GM19023 (cell line): ENCODE measurements around the gene FBXW8.

ENCODE experiments used
- ATAC-seq: cut with Tn5 transposase; IDR thresholded peaks from one replicate; pipeline ENCODE4 v1.9.1; 2021; ENCODE audit warnings: mild to moderate bottlenecking, moderate library complexity; ENCODE audit not compliant: unreplicated experiment

FBXW8 gene

GRCh38 chr12:116885491-116885890 lies 25.3 kb upstream of the FBXW8 start:
- ATAC-seq, result no peak

DNA sequence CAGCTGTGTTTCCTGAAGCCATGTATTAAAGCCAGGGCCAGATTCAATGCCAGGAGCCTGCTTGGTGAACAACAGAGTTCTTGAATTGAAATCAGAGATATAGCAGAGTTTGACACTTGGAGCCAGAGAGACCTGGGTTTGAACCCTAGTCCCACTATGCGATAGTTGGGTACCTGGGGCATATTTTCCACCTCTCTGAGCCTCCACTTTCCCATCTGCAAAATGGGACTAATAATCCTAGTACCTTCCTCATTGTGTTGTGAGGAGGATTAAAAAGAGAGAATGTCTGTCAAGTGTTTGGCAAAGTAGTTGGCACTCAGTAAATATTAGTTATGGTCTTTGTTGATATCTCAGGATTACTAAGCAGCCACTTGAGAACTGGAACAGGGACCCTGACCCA lies 23.5 kb upstream of the FBXW8 start:
- no peak for ATAC-seq

GRCh38 chr12:116887897-116888296 lies 22.9 kb upstream of the FBXW8 start:
- no peak for ATAC-seq

DNA sequence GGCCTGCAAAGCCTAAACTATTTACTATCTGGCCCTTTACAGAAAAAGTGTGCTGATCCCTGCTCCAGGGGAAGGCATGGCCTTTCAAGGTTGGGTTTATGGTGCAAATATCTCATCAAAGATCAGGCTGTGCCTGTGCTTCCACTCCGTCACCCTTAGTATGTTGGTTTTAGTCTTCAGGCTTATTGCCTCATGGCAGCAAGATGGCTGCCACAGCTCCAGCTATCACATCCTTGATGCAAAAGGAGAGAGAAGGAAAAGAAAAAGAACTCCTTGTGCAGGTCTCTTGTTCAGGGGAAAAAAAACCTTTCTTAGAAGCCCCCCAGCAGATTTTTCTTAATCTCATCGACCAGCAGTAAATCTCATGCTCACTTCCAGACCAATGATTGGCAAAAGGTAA lies 20.4 kb upstream of the FBXW8 start:
- ATAC-seq, result no peak

DNA sequence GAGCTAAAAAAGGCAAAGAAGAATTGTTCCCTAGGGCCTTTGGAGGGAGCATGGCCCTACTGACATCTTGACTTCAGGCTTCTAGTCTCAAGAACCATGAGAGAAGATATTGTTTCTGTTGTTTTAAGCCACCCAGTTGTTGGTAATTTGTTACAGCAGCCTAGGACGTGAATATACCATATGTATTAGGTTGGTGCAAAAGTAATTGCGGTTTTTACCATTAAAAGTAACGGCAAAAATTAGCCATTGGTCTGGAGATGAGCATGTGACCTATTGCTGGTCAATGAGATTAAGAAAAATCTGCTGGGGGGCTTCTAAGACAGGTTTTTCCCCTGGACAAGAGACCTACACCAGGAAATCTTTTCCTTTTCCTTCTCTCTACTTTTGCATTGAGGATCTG lies 19.7 kb upstream of the FBXW8 start:
- no peak for ATAC-seq

GRCh38 chr12:116892349-116893140 lies 18.2 kb upstream of the FBXW8 start:
- no peak for ATAC-seq

- no peak for ATAC-seq
These were observed 15.8 kb upstream of the FBXW8 start for GRCh38 chr12:116894913-116895312.

- no peak for ATAC-seq
These were observed 14.3 kb upstream of the FBXW8 start for GRCh38 chr12:116896411-116896924.

- ATAC-seq, result no peak
These were observed 13.3 kb upstream of the FBXW8 start for GRCh38 chr12:116897476-116897875.

- no peak for ATAC-seq
These were observed 12.1 kb upstream of the FBXW8 start for GRCh38 chr12:116898669-116899068.

- ATAC-seq, result no peak
These were observed 9.1 kb upstream of the FBXW8 start for GRCh38 chr12:116901612-116902011.

DNA sequence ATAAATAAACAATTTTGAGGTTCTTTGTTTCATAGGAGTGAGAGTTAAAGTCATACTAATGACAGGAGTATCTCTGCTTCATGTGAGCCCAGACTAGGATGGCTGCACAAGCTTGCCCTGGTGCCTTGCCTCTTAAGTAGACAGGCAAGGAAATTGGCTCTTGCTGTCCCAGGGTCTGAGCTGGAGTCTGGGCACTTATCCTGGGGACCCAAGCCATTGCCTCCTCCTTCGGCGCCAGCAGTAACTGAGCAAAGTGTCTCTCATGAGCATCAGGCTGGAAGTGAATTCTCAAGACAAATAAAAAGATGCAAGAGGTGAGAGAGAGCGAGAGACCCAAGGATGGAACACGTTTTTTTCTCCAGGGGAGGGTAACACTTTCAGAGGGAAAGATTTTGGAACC lies 6.9 kb upstream of the FBXW8 start:
- ATAC-seq, result no peak

DNA sequence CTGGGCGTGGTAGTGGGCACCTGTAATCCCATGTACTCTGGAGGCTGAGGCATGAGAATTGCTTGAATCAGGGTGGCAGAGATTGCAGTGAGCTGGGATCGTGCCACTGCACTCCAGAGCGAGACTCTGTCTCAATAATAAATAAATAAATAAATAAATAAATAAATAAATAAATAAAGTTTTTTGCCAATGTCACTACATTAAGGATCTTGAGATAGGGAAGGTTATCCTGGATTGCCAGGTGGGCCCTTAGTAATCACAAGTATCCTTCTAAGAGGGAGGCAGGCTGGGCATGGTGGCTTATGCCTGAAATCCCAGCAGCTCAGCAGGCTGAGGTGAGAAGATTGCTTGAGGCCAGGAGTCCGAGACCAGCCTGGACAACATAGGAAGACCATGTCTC lies 4.5 kb upstream of the FBXW8 start:
- no peak for ATAC-seq

GRCh38 chr12:116910280-116910644 lies 488 bp upstream of the FBXW8 start:
- ATAC-seq, result no peak

- ATAC-seq, result no peak
These were observed 4.6 kb downstream of the FBXW8 start for GRCh38 chr12:116915326-116915725.

GRCh38 chr12:116916122-116916521 lies 5.4 kb downstream of the FBXW8 start:
- ATAC-seq, result no peak

DNA sequence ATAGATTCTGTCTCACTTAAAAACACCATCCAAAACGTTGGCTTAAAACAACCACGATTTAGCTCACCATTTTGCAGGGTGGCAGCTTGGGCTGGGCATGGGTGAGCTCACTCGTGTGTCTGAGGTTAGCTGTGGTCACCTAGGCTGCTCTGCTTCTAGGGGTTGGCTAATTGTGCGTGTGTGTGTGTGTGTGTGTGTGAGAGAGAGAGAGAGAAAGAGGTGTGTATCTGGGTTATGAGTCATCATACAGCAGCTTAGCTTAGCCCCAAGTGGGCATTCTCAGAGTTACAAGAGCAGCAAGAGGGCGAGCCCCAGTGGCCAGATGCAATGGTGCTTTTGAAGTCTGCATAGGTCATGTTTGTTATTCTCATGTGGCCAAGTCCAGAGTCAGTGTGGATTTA lies 6.0 kb downstream of the FBXW8 start:
- ATAC-seq, result peak; percentile 88

- ATAC-seq, result no peak
These were observed 7.7 kb downstream of the FBXW8 start for GRCh38 chr12:116918464-116918863.

GRCh38 chr12:116919247-116919661 lies 8.5 kb downstream of the FBXW8 start:
- ATAC-seq, result no peak

DNA sequence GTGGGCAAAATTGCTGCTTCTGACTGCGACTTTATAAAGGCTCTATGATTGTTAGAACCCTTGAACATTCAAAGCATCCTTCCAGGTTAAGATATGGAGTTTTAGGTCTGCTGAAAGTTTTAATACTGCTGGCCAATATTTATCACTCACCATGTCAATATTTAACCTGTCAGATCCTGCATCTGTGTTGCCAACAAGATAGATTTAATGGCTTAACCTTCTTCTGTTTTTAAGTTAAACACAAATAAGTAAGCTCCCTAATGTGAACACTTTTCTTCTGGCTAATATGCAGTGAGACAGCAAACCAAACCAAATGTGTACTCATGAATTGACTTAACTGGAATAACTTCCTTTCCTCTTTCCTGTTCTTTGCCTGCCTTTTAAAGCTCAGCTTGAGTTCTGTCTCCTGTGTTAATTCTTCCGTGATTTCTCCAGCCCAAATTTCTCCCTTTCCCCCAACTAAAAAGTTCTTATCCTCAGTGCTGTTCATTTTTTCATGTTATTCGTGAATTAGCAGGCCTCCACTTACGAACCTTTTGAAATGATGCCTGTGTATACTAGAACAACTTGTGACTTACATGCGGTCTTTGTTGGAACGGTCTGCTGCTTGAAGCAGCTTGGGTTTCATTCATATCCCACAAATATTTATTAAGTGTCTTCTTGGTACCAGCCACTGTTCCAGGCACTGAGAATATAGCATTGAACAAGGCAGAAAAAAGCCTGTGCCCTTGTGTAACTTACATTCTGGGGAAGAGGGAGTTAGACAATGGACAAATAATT lies 9.1 kb downstream of the FBXW8 start:
- ATAC-seq, result no peak

DNA sequence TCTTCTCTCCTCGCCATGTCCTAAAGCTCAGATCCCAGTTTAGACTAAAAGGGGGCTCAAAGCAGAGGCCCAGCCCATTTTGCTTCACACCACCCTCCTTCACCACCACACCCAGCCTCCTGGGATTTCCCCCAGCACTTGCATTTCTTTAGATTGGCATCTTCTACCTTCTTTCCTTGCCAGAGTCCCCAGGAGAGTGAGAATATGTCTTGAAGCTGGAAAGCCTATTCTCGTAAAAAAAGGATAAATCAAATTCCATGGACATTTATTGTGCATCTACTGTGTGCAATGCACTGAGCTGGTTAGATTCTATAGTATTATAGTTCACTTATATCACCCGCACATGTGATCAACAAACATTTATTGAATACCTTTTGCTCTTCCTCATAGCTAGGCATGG lies 10.2 kb downstream of the FBXW8 start:
- no peak for ATAC-seq
